ENCODE data around the gene RACK1. TPM values are rescaled to one million over a fixed set of nuclear protein-coding genes. Genes with fewer than 3 reads are reported as not detected.

Gene RACK1
- total RNA-seq, 1 donor from 2014 or later: 7,283 TPM

GRCh38 chr5:181235323-181235688 lies 8.4 kb downstream of the RACK1 start:
- DNase-seq (ENCODE audit: low read depth): no peak
- no peak for FAIRE-seq
- Histone ChIP-seq H3K4me3 (ENCODE audit: low read depth, low read length) (no peak overlapping the region), H3K27me3 (ENCODE audit: control insufficient read depth, insufficient read depth, low read length) (no peaks in the 10 kb centered on the region), H3K36me3 (ENCODE audit: control insufficient read depth, insufficient read depth, low read length) (peaks cover 31% of the 10 kb centered on the region)
- TF ChIP-seq CTCF (IDR thresholded peaks at IDR 0.05; ENCODE audit: insufficient read depth, low read length, severe bottlenecking): no peak

GRCh38 chr5:181234455-181235306 lies 9.0 kb downstream of the RACK1 start:
- no peak for TF ChIP-seq CTCF (IDR thresholded peaks at IDR 0.05; ENCODE audit: insufficient read depth, low read length, severe bottlenecking)
- Histone ChIP-seq H3K27me3 (ENCODE audit: control insufficient read depth, insufficient read depth, low read length) (no peaks in the 10 kb centered on the region), H3K36me3 (ENCODE audit: control insufficient read depth, insufficient read depth, low read length) (peaks cover 31% of the 10 kb centered on the region), H3K4me3 (ENCODE audit: low read depth, low read length) (no peak overlapping the region)
- no peak for DNase-seq (ENCODE audit: low read depth)
- no peak for FAIRE-seq

GRCh38 chr5:181233801-181234454 lies 9.8 kb downstream of the RACK1 start:
- DNase-seq (ENCODE audit: low read depth): no peak
- no peak for FAIRE-seq
- H3K36me3 ChIP-seq (ENCODE audit: control insufficient read depth, insufficient read depth, low read length): peaks cover 25% of the 10 kb centered on the region
- H3K27me3 ChIP-seq (ENCODE audit: control insufficient read depth, insufficient read depth, low read length): no peaks in the 10 kb centered on the region
- no peak for TF ChIP-seq CTCF (IDR thresholded peaks at IDR 0.05; ENCODE audit: insufficient read depth, low read length, severe bottlenecking)
- no peak overlapping the region for H3K4me3 ChIP-seq (ENCODE audit: low read depth, low read length)

GRCh38 chr5:181233088-181233800 lies 10.5 kb downstream of the RACK1 start:
- Histone ChIP-seq H3K4me3 (ENCODE audit: low read depth, low read length) (no peak overlapping the region), H3K27me3 (ENCODE audit: control insufficient read depth, insufficient read depth, low read length) (no peaks in the 10 kb centered on the region), H3K36me3 (ENCODE audit: control insufficient read depth, insufficient read depth, low read length) (peaks cover 21% of the 10 kb centered on the region)
- FAIRE-seq (no peak), DNase-seq (ENCODE audit: low read depth) (no peak)
- TF ChIP-seq CTCF (IDR thresholded peaks at IDR 0.05; ENCODE audit: insufficient read depth, low read length, severe bottlenecking): no peak

GRCh38 chr5:181232593-181232992 lies 11.1 kb downstream of the RACK1 start:
- no peak for TF ChIP-seq CTCF (IDR thresholded peaks at IDR 0.05; ENCODE audit: insufficient read depth, low read length, severe bottlenecking)
- H3K4me3 ChIP-seq (ENCODE audit: low read depth, low read length): no peak overlapping the region
- H3K36me3 ChIP-seq (ENCODE audit: control insufficient read depth, insufficient read depth, low read length): peaks cover 15% of the 10 kb centered on the region
- no peaks in the 10 kb centered on the region for H3K27me3 ChIP-seq (ENCODE audit: control insufficient read depth, insufficient read depth, low read length)
- FAIRE-seq: no peak
- no peak for DNase-seq (ENCODE audit: low read depth)
